DMS114 treated with DMSO at 0.1 percent for 48 hours (cell line): ENCODE results near the gene HDAC10.

Experiments
- DNase-seq: peaks from one replicate; lab custom pipeline; 2025; ENCODE audit not compliant: unreplicated experiment; lab: John Stamatoyannopoulos, UW

HDAC10 gene

GRCh38 chr22:50257041-50257440, 6.0 kb upstream of the HDAC10 start:
- no peak for DNase-seq

GRCh38 chr22:50256258-50256862, 5.3 kb upstream of the HDAC10 start:
- no peak for DNase-seq

- no peak for DNase-seq
Observed at GRCh38 chr22:50255607-50256006, 4.5 kb upstream of the HDAC10 start.

- DNase-seq: no peak
Observed at GRCh38 chr22:50255099-50255498, 4.0 kb upstream of the HDAC10 start.

- DNase-seq: no peak
Observed at GRCh38 chr22:50253941-50254340, 2.9 kb upstream of the HDAC10 start.

GRCh38 chr22:50253046-50253915, 2.2 kb upstream of the HDAC10 start:
- no peak for DNase-seq

- DNase-seq: no peak
Observed at GRCh38 chr22:50252082-50253045, 1.3 kb upstream of the HDAC10 start.

- no peak for DNase-seq
Observed at GRCh38 chr22:50251477-50252081, 514 bp upstream of the HDAC10 start.

- no peak for DNase-seq
Observed at GRCh38 chr22:50250249-50250554, 863 bp downstream of the HDAC10 start.

GRCh38 chr22:50249341-50250248, 1.5 kb downstream of the HDAC10 start:
- DNase-seq: no peak

GRCh38 chr22:50248196-50249081, 2.6 kb downstream of the HDAC10 start:
- no peak for DNase-seq

- no peak for DNase-seq
Observed at GRCh38 chr22:50247748-50248147, 3.3 kb downstream of the HDAC10 start.

GRCh38 chr22:50246242-50247175, 4.6 kb downstream of the HDAC10 start:
- no peak for DNase-seq

- DNase-seq: no peak
Observed at GRCh38 chr22:50245214-50246072, 5.6 kb downstream of the HDAC10 start.

- DNase-seq: peak; percentile 87
Observed at GRCh38 chr22:50244420-50245213, 6.4 kb downstream of the HDAC10 start, which contains the start of gene TUBGCP6. TUBGCP6 (minus strand) TSS chr22:50245023; CDS start chr22:50244459, 564 bp downstream.
